GM21390 (cell line): ENCODE data around the gene YJEFN3.

Source experiments
- ATAC-seq: cut with Tn5 transposase; IDR thresholded peaks from one replicate; pipeline ENCODE4 v1.9.1; 2021; ENCODE audit not compliant: unreplicated experiment

YJEFN3 gene

GRCh38 chr19:19550485-19550929 is 21.8 kb downstream of the YJEFN3 start:
- ATAC-seq: no peak

DNA sequence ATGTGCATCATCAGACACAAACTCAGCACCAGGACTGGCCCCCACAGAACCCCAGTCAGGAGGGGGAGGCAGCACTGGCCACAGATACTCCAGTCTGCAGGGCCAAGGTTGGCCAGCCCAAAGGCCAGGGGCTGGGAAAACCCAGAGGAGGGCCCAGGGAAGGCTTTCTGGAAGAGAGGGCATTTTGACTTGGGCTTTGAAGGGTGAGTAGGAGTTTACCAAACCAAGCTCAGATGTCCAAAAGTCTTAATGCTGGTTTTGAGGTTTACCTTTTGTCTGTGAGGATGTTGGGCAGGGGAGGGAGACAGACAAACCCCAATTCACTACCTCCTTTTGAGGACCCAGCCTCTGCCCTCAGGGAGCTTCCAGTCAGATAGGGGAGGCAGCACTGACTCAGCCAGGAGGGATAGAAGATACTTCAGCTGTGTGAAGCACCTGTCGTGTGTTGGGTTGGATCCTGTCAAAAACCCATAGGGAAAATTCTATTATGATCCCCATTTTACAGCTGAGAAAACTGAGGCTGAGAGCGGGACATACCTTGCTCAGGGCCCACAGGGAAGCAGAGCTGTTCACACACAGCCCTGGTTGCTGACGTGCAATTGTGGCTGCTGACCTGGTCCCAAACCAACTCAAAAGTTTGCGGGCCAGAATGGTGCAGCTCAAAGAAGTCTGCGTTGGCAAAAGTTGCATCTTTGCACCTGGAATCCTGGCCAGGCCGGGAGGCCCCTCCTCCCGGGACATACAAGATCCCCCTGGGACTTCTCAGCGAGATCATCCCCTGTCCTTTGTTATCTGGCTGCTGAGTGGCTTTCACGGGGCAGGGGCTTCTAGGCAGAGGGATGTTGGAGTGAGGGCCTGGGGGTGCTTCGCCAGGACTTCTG is 22.5 kb downstream of the YJEFN3 start:
- no peak for ATAC-seq

DNA sequence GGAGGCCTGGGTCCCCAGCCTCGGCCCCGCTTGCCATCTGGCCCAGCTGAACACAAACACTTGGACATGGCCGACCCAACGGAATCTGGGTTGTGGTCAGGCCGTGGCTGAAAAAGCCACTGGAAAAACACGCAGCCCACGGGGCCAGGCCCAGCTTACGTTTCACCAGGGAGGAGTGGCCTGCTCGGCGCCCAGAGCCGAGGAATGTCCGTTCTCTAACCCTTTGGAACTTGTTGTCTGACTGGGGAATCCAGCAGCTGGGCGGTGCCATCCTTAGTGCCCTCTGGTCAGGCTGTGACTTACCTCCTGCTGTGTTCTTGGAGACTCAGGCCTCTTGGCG is 23.1 kb downstream of the YJEFN3 start:
- ATAC-seq: no peak

DNA sequence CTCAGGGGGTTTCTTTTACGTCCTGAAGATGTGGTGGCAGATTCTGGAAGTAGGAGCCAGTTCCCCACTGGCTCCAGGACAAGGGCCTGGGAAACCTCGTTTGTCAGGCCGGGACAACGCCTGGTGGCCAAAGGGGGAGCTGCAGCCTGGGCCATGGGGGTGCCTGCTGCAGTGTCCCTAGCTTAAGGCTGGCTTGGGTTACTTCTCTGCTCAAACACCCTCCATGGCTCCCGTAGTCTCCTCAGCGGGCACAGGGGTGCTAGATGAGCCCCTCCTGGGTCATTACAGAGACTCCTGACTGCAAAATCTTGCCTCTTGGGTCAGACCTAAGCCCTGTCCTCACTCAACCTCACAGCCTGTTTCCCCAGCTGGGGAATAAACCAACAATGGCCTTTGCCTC is 24.1 kb downstream of the YJEFN3 start:
- no peak for ATAC-seq

DNA sequence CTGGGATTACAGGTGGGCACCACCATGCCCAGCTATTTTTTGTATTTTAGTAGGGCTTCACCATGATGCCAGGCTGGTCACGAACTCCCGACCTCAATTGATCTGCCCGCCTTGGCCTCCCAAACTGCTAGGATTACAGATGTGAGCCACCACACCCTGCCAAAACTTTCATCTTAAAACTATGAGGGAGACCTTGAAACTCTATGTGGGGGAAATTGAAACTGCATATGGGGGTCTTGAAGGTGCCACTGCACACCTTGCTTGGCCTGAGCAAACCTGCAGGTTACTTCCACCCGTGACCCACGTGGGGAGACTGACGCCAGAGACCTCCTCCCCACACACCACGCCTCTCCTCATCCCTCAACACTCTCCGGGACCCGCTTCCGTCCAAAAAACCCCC is 25.0 kb downstream of the YJEFN3 start:
- no peak for ATAC-seq

GRCh38 chr19:19554074-19555023 is 25.6 kb downstream of the YJEFN3 start:
- ATAC-seq: no peak

- no peak for ATAC-seq
Measured at GRCh38 chr19:19558055-19558454, 29.3 kb downstream of the YJEFN3 start.

- no peak for ATAC-seq
Measured at GRCh38 chr19:19558636-19559035, 29.9 kb downstream of the YJEFN3 start.

DNA sequence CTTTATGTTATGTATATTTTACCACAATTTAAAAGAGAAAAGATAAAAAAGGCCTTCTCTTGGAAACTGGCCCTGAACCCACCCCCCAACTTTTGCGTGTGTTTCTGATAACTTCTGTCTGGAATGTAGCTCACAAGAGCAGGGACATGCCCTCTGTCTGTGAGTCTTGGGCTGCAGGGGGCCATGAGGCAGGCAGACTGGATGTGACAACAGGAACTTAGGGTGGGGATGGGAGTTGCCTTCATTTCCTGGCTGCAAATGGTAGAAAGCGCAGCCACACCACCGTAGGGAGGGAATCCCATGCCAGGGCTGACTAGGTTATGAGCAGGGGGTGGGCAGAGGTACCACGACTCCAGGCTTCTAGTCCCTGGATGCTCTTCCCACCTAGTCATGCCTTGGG is 31.2 kb downstream of the YJEFN3 start:
- ATAC-seq: no peak

DNA sequence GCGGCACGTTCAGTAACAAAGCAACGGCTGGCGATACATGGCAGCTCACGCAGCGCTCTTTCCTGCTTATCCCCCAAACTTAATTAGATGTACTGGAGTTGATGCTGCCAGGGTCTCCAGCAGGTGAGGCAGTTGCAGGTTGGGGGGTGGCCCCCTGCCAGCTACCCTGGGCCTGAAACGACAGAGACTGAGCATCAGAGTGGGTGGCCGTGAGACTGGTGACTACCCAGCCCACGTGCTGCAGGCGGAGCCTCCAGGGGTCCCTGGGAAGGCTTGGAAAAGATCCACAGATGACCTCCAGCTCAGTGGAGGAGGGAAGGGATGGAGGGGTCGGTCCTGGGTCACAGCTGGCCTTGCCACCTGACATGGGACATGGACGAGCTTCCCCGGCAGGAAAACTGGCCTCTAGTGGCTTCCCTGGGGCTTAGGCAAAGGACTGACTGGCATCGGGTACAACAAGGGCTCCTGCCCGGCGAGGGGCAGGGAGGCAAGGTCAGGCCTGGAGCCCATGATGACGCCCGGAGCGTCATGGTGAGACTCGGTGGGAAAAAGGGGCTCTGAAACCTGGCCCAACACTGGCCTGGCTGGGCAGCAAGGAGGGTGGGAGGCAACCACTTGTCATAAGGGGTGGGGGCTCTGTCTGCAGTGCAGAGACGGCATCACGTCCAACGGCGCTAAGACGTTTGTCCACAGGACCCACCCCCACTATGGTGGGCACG is 33.4 kb downstream of the YJEFN3 start:
- no peak for ATAC-seq

DNA sequence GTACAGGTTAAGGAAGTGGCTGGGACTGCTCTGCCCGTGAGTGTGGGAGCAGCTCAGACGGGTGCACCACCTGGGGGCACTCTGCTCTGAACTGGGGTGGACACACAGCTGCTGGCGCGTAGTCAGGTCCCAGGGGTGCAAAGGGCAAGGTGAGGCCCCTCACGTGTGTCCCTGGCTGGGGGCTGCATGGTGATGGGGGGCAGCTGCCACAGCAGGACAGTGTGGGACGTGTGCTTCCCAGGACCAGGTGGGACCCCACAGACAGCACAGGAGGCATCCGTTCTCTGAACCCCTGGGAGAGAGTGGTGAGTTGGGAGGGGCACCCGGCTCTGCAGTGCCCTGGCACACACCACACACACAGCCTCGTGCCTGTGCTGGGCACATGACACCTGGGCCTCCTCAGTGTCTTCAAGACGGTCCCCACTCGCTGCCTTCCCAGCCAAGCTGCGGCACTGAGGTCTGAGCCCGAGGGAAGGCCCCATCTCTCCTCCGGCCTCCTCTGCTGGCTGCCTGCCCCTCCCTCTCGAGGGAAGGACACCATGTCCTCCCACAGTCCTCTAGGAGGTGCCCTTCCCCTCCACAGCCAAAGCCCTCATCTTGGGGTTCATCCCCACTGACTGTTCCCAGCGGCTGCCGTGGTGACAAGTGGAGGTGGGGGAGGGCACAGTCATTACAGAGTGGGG is 34.1 kb downstream of the YJEFN3 start:
- ATAC-seq: no peak

DNA sequence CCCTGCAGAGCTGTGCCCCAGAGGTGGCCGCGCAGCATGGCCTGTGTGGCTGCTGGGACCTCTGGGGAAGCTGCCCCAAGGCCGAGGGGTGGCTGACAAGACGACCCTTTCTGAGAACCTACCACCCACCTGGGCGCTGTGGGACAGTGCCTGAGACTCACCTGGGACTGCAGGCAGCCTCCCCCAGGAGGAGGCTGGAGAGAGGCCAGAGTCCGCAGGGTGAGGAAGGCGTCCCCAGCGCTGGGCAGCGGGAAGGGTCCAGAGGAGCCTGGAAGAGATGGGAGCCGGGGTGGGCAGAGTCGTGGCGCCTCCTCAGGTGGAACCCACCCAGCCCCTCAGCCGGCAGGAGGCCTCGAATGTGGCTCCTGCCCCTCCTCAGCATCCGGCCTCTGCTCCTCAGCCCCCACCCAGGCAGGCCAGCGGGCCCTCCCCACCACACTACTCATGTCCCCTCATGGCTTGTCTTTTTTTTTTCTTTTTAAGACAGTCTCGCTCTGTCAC is 34.7 kb downstream of the YJEFN3 start:
- no peak for ATAC-seq

DNA sequence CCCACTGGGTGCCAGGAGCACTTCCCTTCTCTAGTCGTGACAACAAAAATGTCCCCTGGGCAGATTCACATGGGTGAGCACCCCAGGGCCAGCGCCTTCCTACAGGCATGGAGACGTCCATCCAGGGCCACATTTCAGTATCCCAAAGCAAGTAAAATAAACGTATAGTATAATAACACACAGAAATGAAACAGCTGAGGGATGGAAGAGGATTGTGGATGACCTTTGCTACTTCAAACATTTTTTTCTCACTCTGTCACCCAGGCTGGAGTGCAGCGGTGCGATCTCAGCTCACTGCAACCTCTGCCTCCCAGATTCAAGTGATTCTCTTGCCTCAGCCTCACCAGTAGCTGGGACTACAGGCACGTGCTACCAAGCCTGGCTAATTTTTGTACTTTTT is 37.6 kb downstream of the YJEFN3 start:
- no peak for ATAC-seq

GRCh38 chr19:19567391-19567790 is 38.7 kb downstream of the YJEFN3 start:
- no peak for ATAC-seq

GRCh38 chr19:19568802-19569756 is 40.4 kb downstream of the YJEFN3 start:
- ATAC-seq: no peak

DNA sequence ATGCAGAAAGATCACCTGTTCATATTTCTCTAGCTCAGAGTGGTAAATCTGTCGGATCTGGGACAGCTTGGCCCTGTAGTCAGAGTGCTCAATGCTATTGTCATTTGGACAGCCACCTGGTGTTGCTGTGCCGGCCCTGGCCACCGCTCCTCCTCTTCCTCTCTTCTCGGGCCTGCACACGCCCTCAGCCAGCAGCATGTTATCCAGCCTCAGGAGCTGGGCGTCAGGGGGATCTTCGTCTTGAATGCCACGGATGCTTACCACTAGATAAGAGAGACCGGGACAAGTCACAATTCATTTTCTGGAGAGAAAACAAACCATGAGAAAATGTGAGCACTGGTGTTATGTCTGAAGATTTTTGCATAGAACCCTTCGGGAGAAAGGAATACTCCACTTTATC is 41.9 kb downstream of the YJEFN3 start:
- no peak for ATAC-seq

- no peak for ATAC-seq
Measured at GRCh38 chr19:19571071-19571786, 42.5 kb downstream of the YJEFN3 start.

GRCh38 chr19:19575411-19575810 is 46.7 kb downstream of the YJEFN3 start:
- no peak for ATAC-seq

DNA sequence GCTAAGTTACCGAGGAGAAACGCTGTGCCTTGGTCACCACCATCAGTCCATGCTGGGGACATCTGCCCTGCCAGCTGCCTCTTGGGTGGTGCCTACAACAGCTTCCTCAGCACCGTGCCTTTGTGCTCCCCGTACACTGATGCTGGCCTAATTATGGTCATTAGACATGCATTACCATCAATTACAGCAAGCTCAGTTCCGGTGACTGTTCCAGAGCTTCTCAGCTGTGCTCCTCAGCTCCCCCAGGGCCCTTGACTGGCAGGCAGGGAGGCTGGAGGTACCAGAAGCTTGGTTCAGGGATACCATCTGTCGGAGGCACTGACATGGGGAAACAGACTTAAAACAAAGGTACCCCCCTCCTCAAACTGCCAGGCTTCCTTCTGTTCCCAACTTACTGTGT is 49.5 kb downstream of the YJEFN3 start:
- ATAC-seq: no peak
